ENCODE measurements around the gene BRD1. TPM values are rescaled to one million over a fixed set of nuclear protein-coding genes. Genes with fewer than 3 reads are reported as not detected.
"Not testable (repeated sequence)": the region's sequence is repeated elsewhere in the genome, so short reads cannot be mapped to it uniquely, and the experiment has no call there.

BRD1 gene
- total and polyA plus RNA-seq, 9 of the 15 experiments (the other 6 are each of a cell fraction or from before 2014, with no cell fraction given), result 0.42 to 17.6 (median 5.5) TPM

DNA sequence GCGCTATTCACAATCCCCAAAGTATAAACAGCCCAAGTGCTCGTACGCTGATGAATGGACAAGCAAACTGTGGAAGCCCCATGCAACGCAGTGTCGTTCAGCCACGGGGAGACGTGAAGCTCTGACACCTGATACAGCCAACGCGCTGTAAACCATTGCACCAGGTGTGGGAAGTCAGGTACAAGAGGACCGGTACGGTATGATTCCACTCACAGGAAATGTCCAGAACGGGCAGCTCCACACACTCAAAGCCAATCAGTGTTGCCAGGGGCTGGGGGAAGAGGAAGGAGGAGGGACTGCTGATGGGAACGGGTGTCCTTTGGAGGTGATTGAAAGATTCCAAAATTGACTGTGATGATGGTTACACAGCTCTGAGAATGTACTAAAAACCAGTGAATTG is 64.5 kb downstream of the BRD1 start:
- H3K27me3 ChIP-seq (ENCODE audit: control insufficient read depth in 2 of 2, insufficient read depth in 2 of 2, low read length in 2 of 2), result peaks cover 0 to 14% of the 10 kb centered on the region in 2 experiments; a peak in 2 of 5 replicates
- no peak for DNase-seq (ENCODE audit: extremely low read depth in 1 of 4, low spot score in 3 of 4)
- no peak overlapping the region for H3K4me3 ChIP-seq
- H2AFZ ChIP-seq (ENCODE audit: low read depth, low read length), result no peak overlapping the region
- TF ChIP-seq KHSRP (IDR thresholded peaks at IDR 0.05), result no peak
- TF ChIP-seq PTBP1 (IDR thresholded peaks at IDR 0.05; ENCODE audit: low read depth, low read length), result no peak
- TF ChIP-seq NCOR1 (IDR thresholded peaks at IDR 0.05), result no peak
- no peak for TF ChIP-seq ZFPM2 (CRISPR knock-in tag; IDR thresholded peaks at IDR 0.05)
- intact Hi-C loops (cut with micrococcal nuclease), result no loop called here
- no peak overlapping the region for H3K27ac ChIP-seq (ENCODE audit: extremely low read depth, low read depth, low read length)
- no peaks in the 10 kb centered on the region for H3K9me1 ChIP-seq (ENCODE audit: control insufficient read depth, insufficient read depth, low read length)
- no peak for ATAC-seq
- H3K4me1 ChIP-seq (replicated peaks in 1 of 2; ENCODE audit: control insufficient read depth in 2 of 2, insufficient read depth in 2 of 2, low read length in 2 of 2), result peaks cover 0 to 14% of the 10 kb centered on the region in 2 experiments; a peak in 3 of 5 replicates
- H4K20me1 ChIP-seq (replicated peaks; ENCODE audit: control insufficient read depth, insufficient read depth, low read length), result no peaks in the 10 kb centered on the region
- H3K36me3 ChIP-seq (ENCODE audit: control insufficient read depth, insufficient read depth, low read length), result no peaks in the 10 kb centered on the region
- ChIA-PET CTCF (ENCODE audit: low intra/inter-chr PET ratio) (no interaction called here), POLR2A (no interaction called here)
- no TSS peak for BruUV-seq (replicated peaks)
- FAIRE-seq, result no peak
- no peaks in the 10 kb centered on the region for H3K79me2 ChIP-seq (ENCODE audit: control insufficient read depth, insufficient read depth, low read length)
- H3K4me2 ChIP-seq (ENCODE audit: insufficient read depth, low read length), result no peak overlapping the region
- in situ Hi-C loops (cut with MboI), result no loop called here
- WGBS (ENCODE audit: insufficient coverage, low coverage, missing lambda C conversion rate), result 31% methylated on average over 12 of the region's 13 CpGs
- H3K9me3 ChIP-seq (replicated peaks; ENCODE audit: control insufficient read depth, insufficient read depth, low read depth, low read length), result peaks cover 3% of the 10 kb centered on the region
- H3K9ac ChIP-seq (ENCODE audit: insufficient read depth in 1 of 2, low read depth in 2 of 2, low read length in 2 of 2), result no peak overlapping the region

DNA sequence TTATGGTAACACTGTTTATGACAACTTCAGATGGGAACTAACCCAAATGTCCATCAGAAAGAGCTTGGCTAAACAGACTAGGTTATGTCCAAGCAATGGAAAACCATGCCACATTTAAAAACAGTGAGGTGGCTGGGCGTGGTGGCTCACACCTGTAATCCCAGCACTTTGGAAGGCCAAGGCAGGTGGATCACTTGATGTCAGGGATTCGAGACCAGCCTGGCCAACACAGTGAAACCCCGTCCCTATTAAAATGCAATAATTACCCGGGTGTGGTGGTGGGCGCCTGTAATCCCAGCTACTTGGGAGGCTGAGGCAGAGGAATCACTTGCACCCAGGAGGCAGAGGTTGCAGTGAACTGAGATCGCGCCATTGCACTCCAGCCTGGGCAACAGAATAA is 65.1 kb downstream of the BRD1 start:
- H3K79me2 ChIP-seq (ENCODE audit: control insufficient read depth, insufficient read depth, low read length); ATAC-seq; H3K4me2 ChIP-seq (ENCODE audit: insufficient read depth, low read length); intact Hi-C loops (cut with micrococcal nuclease); FAIRE-seq; H3K27ac ChIP-seq (ENCODE audit: extremely low read depth, low read depth, low read length); BruUV-seq (replicated peaks); H3K9ac ChIP-seq (ENCODE audit: insufficient read depth in 1 of 2, low read depth in 2 of 2, low read length in 2 of 2); H4K20me1 ChIP-seq (replicated peaks; ENCODE audit: control insufficient read depth, insufficient read depth, low read length); H3K4me3 ChIP-seq; H3K36me3 ChIP-seq (ENCODE audit: control insufficient read depth, insufficient read depth, low read length); DNase-seq (ENCODE audit: extremely low read depth in 1 of 4, low spot score in 3 of 4); in situ Hi-C loops (cut with MboI); H3K9me1 ChIP-seq (ENCODE audit: control insufficient read depth, insufficient read depth, low read length); H2AFZ ChIP-seq (ENCODE audit: low read depth, low read length); H3K9me3 ChIP-seq (replicated peaks; ENCODE audit: control insufficient read depth, insufficient read depth, low read depth, low read length); POLR2A ChIA-PET; CTCF ChIA-PET (ENCODE audit: low intra/inter-chr PET ratio): not testable (repeated sequence)
- H3K4me1 ChIP-seq (replicated peaks in 1 of 2; ENCODE audit: control insufficient read depth in 2 of 2, insufficient read depth in 2 of 2, low read length in 2 of 2), result peaks cover 0 to 14% of the 10 kb centered on the region in 2 experiments; a peak in 3 of 5 replicates
- WGBS (ENCODE audit: insufficient coverage, low coverage, missing lambda C conversion rate), result 35% methylated on average over 7 of the region's 7 CpGs
- H3K27me3 ChIP-seq (ENCODE audit: control insufficient read depth in 2 of 2, insufficient read depth in 2 of 2, low read length in 2 of 2), result peaks cover 0 to 14% of the 10 kb centered on the region in 2 experiments; a peak in 2 of 5 replicates

All from K562 (cell line).